Germinal center (tissue), 1 donor: ENCODE measurements around the gene NAGPA.

Source experiments
- DNase-seq: peaks from one replicate; pipeline ENCODE4 v3.0.0; 2012; ENCODE audit warnings: mixed read lengths, low spot score

Gene NAGPA

GRCh38 chr16:5003211-5003610 is 30.5 kb downstream of the NAGPA start:
- DNase-seq: no peak

GRCh38 chr16:5002699-5003143 is 31.0 kb downstream of the NAGPA start:
- DNase-seq: no peak

- no peak for DNase-seq
These were observed 31.7 kb downstream of the NAGPA start for GRCh38 chr16:5001986-5002385.

GRCh38 chr16:5001571-5001970 is 32.2 kb downstream of the NAGPA start:
- no peak for DNase-seq

GRCh38 chr16:5000573-5001001 is 33.1 kb downstream of the NAGPA start:
- no peak for DNase-seq

- DNase-seq: no peak
These were observed 38.9 kb downstream of the NAGPA start for GRCh38 chr16:4994719-4995434.

GRCh38 chr16:4991754-4992153 is 42.0 kb downstream of the NAGPA start:
- DNase-seq: no peak

GRCh38 chr16:4990415-4990814 is 43.3 kb downstream of the NAGPA start:
- no peak for DNase-seq

- no peak for DNase-seq
These were observed 44.2 kb downstream of the NAGPA start for GRCh38 chr16:4989391-4990006.

- DNase-seq: no peak
These were observed 45.1 kb downstream of the NAGPA start for GRCh38 chr16:4988647-4989046.

GRCh38 chr16:4987580-4988374 is 46.0 kb downstream of the NAGPA start:
- DNase-seq: no peak

- DNase-seq: no peak
These were observed 46.5 kb downstream of the NAGPA start for GRCh38 chr16:4987250-4987579.

- no peak for DNase-seq
These were observed 49.4 kb downstream of the NAGPA start for GRCh38 chr16:4984174-4984990.

- DNase-seq: no peak
These were observed 51.5 kb downstream of the NAGPA start for GRCh38 chr16:4982056-4982867.

- DNase-seq: no peak
These were observed 52.3 kb downstream of the NAGPA start for GRCh38 chr16:4981473-4981872.

GRCh38 chr16:4980691-4981090 is 53.0 kb downstream of the NAGPA start:
- DNase-seq: no peak

- no peak for DNase-seq
These were observed 53.7 kb downstream of the NAGPA start for GRCh38 chr16:4979736-4980660.

- DNase-seq: no peak
These were observed 54.6 kb downstream of the NAGPA start for GRCh38 chr16:4979164-4979563.

- DNase-seq: no peak
These were observed 57.1 kb downstream of the NAGPA start for GRCh38 chr16:4976611-4977145.

- DNase-seq: peak; percentile 80
These were observed 57.7 kb downstream of the NAGPA start for GRCh38 chr16:4976079-4976478.
